Caco-2 (cell line): Measurements from ENCODE around the gene ARHGAP42. TPM values are rescaled to one million over a fixed set of nuclear protein-coding genes. Genes with fewer than 3 reads are reported as not detected.

Source experiments
- BruUV-seq: library from RNA; stranded (reverse); fragments of 400-500 nt; replicated peaks from 2 replicates; lab custom pipeline; 2021; lab: Mats Ljungman, UMichigan
- CTCF ChIA-PET: fragments of 300-600 bp; sonication (Branson Sonifier 250); formaldehyde crosslinking; loops from one replicate; lab custom pipeline; 2022; ENCODE audit warnings: antibody characterized with exemption; lab: Charles Lee
- POLR2A ChIA-PET: fragments of 300-600 bp; sonication (Branson Sonifier 250); formaldehyde crosslinking; loops from one replicate; lab custom pipeline; 2022; ENCODE audit warnings: antibody characterized with exemption; lab: Charles Lee
- DNase-seq, 2 experiments: peaks; one replicate each; pipeline versions ENCODE4 v3.0.0 to v3.0.0-alpha.2; 2020 to 2022
- H3K27me3 ChIP-seq: replicated peaks from 2 replicates; pipeline ENCODE4 v1.6.0; 2011; ENCODE audit warnings: low read length; ENCODE audit not compliant: control insufficient read depth, insufficient read depth
- H3K36me3 ChIP-seq: 2 replicates; pipeline ENCODE4 v1.5.1; 2011; ENCODE audit warnings: low read length; ENCODE audit not compliant: control insufficient read depth, insufficient read depth
- H3K4me1 ChIP-seq: fragments of 250-450 bp; sonication (Bioruptor Pico); 2 replicates; pipeline ENCODE4 v1.5.1; 2020; ENCODE audit warnings: mild to moderate bottlenecking
- H3K4me3 ChIP-seq: 2 replicates; pipeline ENCODE4 v1.5.1; 2011; ENCODE audit warnings: low read depth, mild to moderate bottlenecking, control low read depth, low read length
- H3K9me3 ChIP-seq: fragments of 250-450 bp; sonication (Bioruptor Pico); 2 replicates; pipeline ENCODE4 v1.5.1; 2020; ENCODE audit warnings: mild to moderate bottlenecking, moderate library complexity
- H3K27ac Mint-ChIP-seq: one replicate; pipeline ENCODE4 v1.8.0; 2022; ENCODE audit warnings: mixed read lengths; ENCODE audit not compliant: unreplicated experiment
- H3K27me3 Mint-ChIP-seq: one replicate; pipeline ENCODE4 v1.8.0; 2022; ENCODE audit warnings: mixed read lengths; ENCODE audit not compliant: insufficient read depth, unreplicated experiment
- H3K36me3 Mint-ChIP-seq: one replicate; pipeline ENCODE4 v1.8.0; 2022; ENCODE audit warnings: mild to moderate bottlenecking, mixed read lengths; ENCODE audit not compliant: insufficient read depth, unreplicated experiment
- H3K4me1 Mint-ChIP-seq: one replicate; pipeline ENCODE4 v1.8.0; 2022; ENCODE audit warnings: low read depth, mixed read lengths; ENCODE audit not compliant: unreplicated experiment
- H3K4me3 Mint-ChIP-seq: one replicate; pipeline ENCODE4 v1.8.0; 2022; ENCODE audit warnings: mild to moderate bottlenecking, moderate library complexity, mixed read lengths; ENCODE audit not compliant: unreplicated experiment
- H3K9me3 Mint-ChIP-seq: one replicate; pipeline ENCODE4 v1.8.0; 2022; ENCODE audit warnings: mixed read lengths; ENCODE audit not compliant: unreplicated experiment
- intact Hi-C: fragments of 100-400 bp; cut with micrococcal nuclease; formaldehyde crosslinking; loops from one replicate; pipeline ENCODE4 v1.10.0; 2022; ENCODE audit not compliant: unreplicated experiment
- total RNA-seq: library from RNA; stranded (reverse); gene quantifications from 2 replicates; pipeline ENCODE4 v1.2.3, GENCODE V29; 2022
- TF ChIP-seq, protein P1 (sequence below), 2 experiments: fragments of 200-600 bp in 1 of 2; IDR thresholded peaks; 1 replicate in 1 of 2; 2 replicates in 1 of 2; pipeline versions ENCODE4 v1.5.1 to v1.8.0; 2011 to 2022; ENCODE audit warnings: antibody characterized with exemption in 1 of 2, control low read depth in 1 of 2, inconsistent platforms in 1 of 2, low read depth in 1 of 2, low read length in 1 of 2, mild to moderate bottlenecking in 1 of 2, moderate library complexity in 1 of 2; ENCODE audit not compliant: insufficient read depth in 1 of 2, severe bottlenecking in 1 of 2, unreplicated experiment in 1 of 2

Gene ARHGAP42
- total RNA-seq, 1 experiment from 2014 or later: 8.4 TPM

DNA sequence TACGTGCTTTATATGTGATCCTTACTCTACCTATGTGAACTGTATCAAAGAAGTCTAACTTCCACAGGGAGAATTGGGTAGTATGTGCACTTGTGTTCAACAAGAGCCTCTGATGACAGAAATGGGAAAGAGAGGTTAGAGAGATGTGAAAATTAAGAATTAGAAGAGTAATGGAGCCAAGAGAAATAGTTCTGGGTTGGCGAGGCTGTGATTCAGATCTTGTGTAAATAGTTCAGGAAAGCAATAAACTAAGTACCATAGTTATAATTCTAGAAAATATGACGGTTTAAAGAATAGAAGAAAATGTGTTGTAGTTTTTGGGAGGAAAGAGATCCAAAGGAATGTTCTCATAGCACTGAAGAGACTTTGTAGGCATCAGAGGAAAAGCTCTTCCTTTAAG, 112.4 kb downstream of the ARHGAP42 start:
- H3K4me1 ChIP-seq: no peaks in the 10 kb centered on the region; the same call in 1 of the 2 replicates
- H3K36me3 Mint-ChIP-seq: no peaks in the 10 kb centered on the region
- H3K9me3 ChIP-seq: no peaks in the 10 kb centered on the region
- BruUV-seq: no TSS peak
- TF ChIP-seq, protein P1, sequence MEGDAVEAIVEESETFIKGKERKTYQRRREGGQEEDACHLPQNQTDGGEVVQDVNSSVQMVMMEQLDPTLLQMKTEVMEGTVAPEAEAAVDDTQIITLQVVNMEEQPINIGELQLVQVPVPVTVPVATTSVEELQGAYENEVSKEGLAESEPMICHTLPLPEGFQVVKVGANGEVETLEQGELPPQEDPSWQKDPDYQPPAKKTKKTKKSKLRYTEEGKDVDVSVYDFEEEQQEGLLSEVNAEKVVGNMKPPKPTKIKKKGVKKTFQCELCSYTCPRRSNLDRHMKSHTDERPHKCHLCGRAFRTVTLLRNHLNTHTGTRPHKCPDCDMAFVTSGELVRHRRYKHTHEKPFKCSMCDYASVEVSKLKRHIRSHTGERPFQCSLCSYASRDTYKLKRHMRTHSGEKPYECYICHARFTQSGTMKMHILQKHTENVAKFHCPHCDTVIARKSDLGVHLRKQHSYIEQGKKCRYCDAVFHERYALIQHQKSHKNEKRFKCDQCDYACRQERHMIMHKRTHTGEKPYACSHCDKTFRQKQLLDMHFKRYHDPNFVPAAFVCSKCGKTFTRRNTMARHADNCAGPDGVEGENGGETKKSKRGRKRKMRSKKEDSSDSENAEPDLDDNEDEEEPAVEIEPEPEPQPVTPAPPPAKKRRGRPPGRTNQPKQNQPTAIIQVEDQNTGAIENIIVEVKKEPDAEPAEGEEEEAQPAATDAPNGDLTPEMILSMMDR (IDR thresholded peaks at IDR 0.05; ENCODE audit: insufficient read depth in 1 of 2, low read depth in 1 of 2, low read length in 1 of 2, severe bottlenecking in 1 of 2, unreplicated experiment in 1 of 2): no peak
- no peaks in the 10 kb centered on the region for H3K4me1 Mint-ChIP-seq
- no peak for DNase-seq
- H3K4me3 Mint-ChIP-seq: no peak overlapping the region
- no peak overlapping the region for H3K4me3 ChIP-seq
- no peaks in the 10 kb centered on the region for H3K9me3 Mint-ChIP-seq
- ChIA-PET POLR2A (no interaction called here), CTCF (no interaction called here)
- no peaks in the 10 kb centered on the region for H3K27me3 ChIP-seq
- H3K36me3 ChIP-seq: no peaks in the 10 kb centered on the region
- H3K27ac Mint-ChIP-seq: no peak overlapping the region
- intact Hi-C loops: no loop called here
- H3K27me3 Mint-ChIP-seq: no peaks in the 10 kb centered on the region

DNA sequence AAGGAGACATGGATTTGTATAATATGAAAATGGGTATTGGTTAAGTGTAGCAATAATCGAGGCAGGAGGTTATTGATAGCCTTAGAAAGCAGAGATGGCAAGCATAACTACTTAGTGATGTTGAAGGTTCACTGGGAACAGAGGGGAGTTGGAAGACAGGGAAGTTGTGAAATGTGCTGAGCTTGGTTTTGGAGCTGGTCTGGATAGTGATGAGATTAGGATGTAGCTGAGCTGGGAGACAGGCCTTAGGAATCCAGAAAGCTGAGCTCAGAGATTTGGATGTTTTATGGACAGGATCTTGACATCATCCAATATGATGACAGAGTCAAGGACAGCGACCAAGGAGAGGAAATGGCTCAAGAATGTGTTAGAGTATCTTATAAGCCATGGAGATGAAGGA, 113.1 kb downstream of the ARHGAP42 start:
- Mint-ChIP-seq H3K36me3 (no peaks in the 10 kb centered on the region), H3K4me3 (no peak overlapping the region), H3K9me3 (no peaks in the 10 kb centered on the region), H3K27me3 (no peaks in the 10 kb centered on the region), H3K27ac (no peak overlapping the region), H3K4me1 (no peaks in the 10 kb centered on the region)
- no peak for DNase-seq
- ChIA-PET CTCF (interaction anchor here (0.6 kb wide), 2 partner anchors 9 to 56 kb away, joined by 3 to 4 read pairs; no protein-coding TSS in a partner anchor), POLR2A (no interaction called here)
- H3K4me3 ChIP-seq: no peak overlapping the region
- H3K27me3 ChIP-seq: no peaks in the 10 kb centered on the region
- intact Hi-C loops: no loop called here
- BruUV-seq: no TSS peak
- TF ChIP-seq, protein P1 (IDR thresholded peaks at IDR 0.05; ENCODE audit: insufficient read depth in 1 of 2, low read depth in 1 of 2, low read length in 1 of 2, severe bottlenecking in 1 of 2, unreplicated experiment in 1 of 2): no peak
- no peaks in the 10 kb centered on the region for H3K36me3 ChIP-seq
- no peaks in the 10 kb centered on the region; the same call in 1 of the 2 replicates for H3K4me1 ChIP-seq
- no peaks in the 10 kb centered on the region for H3K9me3 ChIP-seq

DNA sequence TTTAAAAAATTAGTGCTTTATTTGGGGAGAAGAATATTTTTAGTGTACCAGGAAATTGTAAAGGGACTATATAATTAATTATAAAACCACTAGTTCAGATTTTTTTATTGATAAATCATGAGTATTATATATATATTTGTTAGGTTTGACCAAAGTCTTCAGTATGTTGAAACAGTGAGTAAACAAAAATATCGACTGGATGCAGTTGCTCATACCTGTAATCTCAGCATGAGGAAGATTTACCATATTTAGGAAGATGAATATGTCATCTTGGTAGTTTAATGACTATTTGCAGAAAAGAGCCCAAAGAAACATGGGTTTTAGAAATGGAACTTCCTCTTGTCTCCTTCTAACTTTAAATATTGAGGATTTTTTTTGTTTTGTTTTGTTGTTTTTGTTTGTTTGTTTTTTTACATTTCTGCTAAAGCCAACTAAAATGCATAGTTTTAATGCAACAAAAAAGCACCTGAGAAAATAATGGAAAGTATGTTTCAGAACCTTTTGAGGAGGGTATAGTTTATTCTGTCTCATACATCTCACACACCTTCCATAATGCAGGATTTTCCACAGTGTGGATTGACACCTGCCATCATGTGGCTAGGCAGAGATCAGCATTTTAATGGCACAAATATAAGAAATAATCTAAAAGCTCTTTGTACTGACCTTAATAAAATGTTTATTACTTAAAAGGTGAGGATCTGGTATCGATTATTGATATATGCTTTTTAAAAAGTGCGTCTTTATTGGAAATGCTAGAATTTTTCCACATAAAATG, 114.3 kb downstream of the ARHGAP42 start:
- DNase-seq: no peak
- BruUV-seq: no TSS peak
- no peaks in the 10 kb centered on the region for H3K36me3 ChIP-seq
- intact Hi-C loops: no loop called here
- no peaks in the 10 kb centered on the region for H3K27me3 Mint-ChIP-seq
- ChIA-PET CTCF (interaction anchor here (1.0 kb wide), 1 partner anchor 114 kb away, joined by 3 read pairs; no protein-coding TSS in a partner anchor), POLR2A (no interaction called here)
- no peaks in the 10 kb centered on the region for H3K36me3 Mint-ChIP-seq
- TF ChIP-seq, protein P1 (IDR thresholded peaks at IDR 0.05; ENCODE audit: insufficient read depth in 1 of 2, low read depth in 1 of 2, low read length in 1 of 2, severe bottlenecking in 1 of 2, unreplicated experiment in 1 of 2): no peak
- H3K27ac Mint-ChIP-seq: no peak overlapping the region
- no peak overlapping the region for H3K4me3 Mint-ChIP-seq
- no peaks in the 10 kb centered on the region; the same call in 1 of the 2 replicates for H3K4me1 ChIP-seq
- no peaks in the 10 kb centered on the region for H3K27me3 ChIP-seq
- no peaks in the 10 kb centered on the region for H3K9me3 Mint-ChIP-seq
- H3K9me3 ChIP-seq: no peaks in the 10 kb centered on the region
- H3K4me1 Mint-ChIP-seq: no peaks in the 10 kb centered on the region
- H3K4me3 ChIP-seq: no peak overlapping the region
